ENCODE measurements around the gene CFAP298. TPM values are rescaled to one million over a fixed set of nuclear protein-coding genes. Genes with fewer than 3 reads are reported as not detected.
"Not testable (repeated sequence)": the region's sequence is repeated elsewhere in the genome, so short reads cannot be mapped to it uniquely, and the experiment has no call there.

Gene CFAP298, protein sequence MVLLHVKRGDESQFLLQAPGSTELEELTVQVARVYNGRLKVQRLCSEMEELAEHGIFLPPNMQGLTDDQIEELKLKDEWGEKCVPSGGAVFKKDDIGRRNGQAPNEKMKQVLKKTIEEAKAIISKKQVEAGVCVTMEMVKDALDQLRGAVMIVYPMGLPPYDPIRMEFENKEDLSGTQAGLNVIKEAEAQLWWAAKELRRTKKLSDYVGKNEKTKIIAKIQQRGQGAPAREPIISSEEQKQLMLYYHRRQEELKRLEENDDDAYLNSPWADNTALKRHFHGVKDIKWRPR
- 29.2 TPM for total RNA-seq
- long read RNA-seq, transcript CFAP298-203 (5 exons, 2,503 nt), result minor isoform, 6 of 105 reads
- long read RNA-seq, transcript CFAP298-201 (7 exons, 1,692 nt), result major isoform, 83 of 105 reads
- long read RNA-seq, transcript CFAP298-206 (6 exons, 1,082 nt), result minor isoform, 6 of 105 reads
- long read RNA-seq, partial matches to known transcripts, result 1 of 105 reads
- long read RNA-seq, other reads (novel, unspliced or antisense), result 9 of 105 reads

DNA sequence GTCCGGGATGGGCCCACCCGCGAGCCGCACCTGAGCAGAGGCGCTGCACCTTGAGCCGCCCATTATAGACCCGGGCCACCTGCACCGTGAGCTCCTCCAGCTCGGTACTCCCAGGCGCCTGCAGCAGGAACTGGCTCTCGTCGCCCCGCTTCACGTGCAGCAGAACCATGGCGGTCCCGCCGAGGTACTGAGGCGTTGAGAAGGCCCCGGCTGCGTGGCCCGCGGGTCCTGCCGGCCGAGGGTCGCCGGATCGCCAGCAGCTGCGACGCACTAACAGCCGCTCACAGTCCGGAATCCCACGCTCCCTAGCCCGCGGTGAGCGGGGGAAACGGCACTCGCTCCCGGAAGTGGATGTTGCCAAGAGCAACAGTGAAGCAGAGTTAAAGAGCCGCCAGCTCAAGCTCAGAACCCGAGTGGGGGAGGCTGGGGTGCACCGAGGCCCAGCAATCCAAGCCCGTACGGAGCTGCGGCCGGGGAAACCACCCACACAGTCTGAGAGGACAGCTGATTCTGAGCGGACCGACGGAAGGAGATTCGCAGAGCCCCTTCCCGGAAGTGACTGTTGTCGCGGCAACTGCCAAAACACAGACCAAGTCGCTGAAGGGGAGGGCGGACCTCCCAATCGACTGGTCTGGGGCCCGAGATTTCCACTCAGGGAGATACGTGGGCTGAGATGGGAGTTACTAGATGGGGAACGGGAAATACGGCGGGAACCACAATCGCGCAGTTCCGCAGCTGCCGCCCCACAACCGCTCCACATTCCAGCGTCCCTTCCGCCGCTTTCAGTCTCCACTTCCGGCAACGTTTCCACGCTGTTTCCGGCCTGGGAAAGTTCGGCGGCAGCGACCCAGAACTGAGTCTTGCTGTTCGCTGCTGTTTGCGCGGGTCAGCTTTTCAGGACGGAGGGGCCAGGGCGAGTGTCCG, at the start of gene CFAP298:
CFAP298 (minus strand) TSS at position 303 of the 924 bp plus-strand sequence; CDS start at position 169, 134 bp downstream.
- peak; percentile 95 for DNase-seq (ENCODE audit: low spot score)

GRCh38 chr21:32661026-32661782, 49.0 kb upstream of the CFAP298 start:
- not testable (repeated sequence) for DNase-seq (ENCODE audit: low spot score)

GRCh38 chr21:32658524-32658923, 46.3 kb upstream of the CFAP298 start:
- no peak for DNase-seq (ENCODE audit: low spot score)

GRCh38 chr21:32653326-32653901, 41.2 kb upstream of the CFAP298 start:
- DNase-seq (ENCODE audit: low spot score), result no peak

GRCh38 chr21:32648165-32648564, 36.0 kb upstream of the CFAP298 start:
- no peak for DNase-seq (ENCODE audit: low spot score)

GRCh38 chr21:32645261-32646182, 33.3 kb upstream of the CFAP298 start:
- no peak for DNase-seq (ENCODE audit: low spot score)

- DNase-seq (ENCODE audit: low spot score), result no peak
Observed at GRCh38 chr21:32641710-32642698, 29.8 kb upstream of the CFAP298 start.

DNA sequence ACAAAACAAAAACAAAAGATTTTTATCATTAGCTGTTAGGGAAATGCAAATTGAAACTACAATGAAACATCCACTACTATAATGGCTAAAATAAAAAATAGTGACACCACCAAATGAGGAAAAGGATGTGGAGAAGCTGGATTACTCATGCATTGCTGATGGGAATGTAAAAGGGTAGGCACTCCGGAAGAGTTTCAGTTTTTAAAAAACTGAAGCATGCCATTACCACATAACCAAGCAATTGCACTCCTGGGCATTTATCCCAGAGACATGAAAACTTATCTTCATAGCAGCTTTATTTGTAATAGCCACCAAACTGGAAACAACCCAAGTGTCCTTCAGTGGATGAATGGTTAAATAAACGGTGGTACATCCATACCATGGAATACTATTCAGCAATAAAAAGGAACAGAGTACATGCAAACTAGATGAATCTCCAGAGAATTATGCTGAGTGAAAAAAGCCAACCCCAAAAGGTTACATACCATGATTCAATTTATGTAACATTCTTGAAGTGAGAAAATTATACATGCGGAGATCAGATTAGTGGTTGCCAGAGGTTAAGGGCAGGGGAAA, 14.5 kb upstream of the CFAP298 start:
- no peak for DNase-seq (ENCODE audit: low spot score)

GRCh38 chr21:32618218-32618617, 6.0 kb upstream of the CFAP298 start:
- DNase-seq (ENCODE audit: low spot score), result not testable (repeated sequence)

DNA sequence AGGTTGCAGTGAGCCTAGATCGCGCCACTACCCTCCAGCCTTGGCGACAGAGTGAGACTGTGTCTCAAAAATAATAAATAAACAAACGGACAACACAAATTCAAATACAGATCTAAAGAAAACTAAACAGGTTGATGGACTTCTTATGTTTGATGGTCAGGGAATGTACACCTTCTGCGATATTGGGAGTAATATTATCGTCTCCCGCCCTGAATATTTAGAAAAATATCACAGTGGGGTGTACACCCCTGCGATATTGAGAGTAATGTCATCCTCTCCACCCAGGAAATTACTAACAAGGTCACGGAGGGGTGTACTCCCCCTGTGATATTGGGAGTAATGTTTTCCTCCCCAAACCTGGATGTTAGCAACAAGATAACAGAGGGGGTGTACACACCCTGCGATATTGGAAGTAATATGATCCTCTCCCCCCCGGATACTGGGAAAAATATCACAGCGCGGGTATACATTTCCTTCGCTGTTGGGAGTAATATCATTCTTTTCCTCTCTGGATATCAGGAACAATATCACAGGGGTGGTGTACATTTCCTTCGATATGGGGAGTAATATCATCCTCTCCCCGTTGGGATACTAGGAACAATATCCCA, 1.4 kb upstream of the CFAP298 start:
- no peak for DNase-seq (ENCODE audit: low spot score)

- no peak for DNase-seq (ENCODE audit: low spot score)
Observed at GRCh38 chr21:32612999-32613337, 791 bp upstream of the CFAP298 start.

DNA sequence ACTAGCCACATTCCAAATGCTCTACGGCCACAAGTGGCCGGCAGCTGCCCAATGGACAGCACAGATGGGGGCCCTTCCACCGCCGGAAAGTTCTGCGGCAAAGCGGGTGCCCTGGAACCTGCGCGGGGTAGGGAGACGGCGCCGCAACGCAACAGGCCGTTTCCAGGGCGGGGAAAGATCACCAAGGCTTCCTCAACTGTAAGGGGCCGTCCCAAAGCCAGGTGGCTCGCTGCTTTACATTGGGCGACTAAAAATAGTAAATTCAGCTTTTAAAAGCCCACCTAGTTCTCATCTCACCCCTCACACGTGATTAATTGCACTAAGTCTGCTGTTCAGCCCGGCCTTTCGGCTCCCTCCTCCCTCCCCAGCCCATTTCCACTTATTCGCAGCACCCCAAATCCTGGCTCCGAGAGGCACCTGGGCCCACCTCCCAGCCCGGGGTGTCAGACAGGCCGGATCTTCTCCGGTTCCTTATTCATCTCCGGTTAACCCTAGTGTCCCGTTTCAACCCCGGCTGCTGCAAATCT, 643 bp downstream of the CFAP298 start:
- DNase-seq (ENCODE audit: low spot score), result no peak

- DNase-seq (ENCODE audit: low spot score), result not testable (repeated sequence)
Observed at GRCh38 chr21:32610940-32611339, 1.2 kb downstream of the CFAP298 start.

DNA sequence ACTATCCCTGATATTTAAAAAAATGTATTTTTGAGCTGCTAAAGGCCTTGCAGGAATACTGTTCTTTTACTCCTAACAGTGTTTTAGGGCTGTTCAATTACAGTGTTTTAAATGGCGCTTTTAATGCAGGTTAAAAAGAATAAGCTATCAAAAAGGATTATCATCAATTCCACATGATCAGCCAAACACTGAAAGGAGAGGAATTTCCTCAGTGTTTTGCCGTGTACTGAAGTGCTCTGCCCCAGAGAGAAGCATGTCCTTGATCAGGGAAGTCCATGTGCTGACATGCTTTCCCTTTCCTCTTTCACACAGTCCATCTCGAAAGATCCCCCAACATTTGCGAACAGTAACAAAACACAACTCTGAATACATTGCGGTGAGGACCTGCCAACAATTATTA, 3.3 kb downstream of the CFAP298 start:
- DNase-seq (ENCODE audit: low spot score), result no peak

DNA sequence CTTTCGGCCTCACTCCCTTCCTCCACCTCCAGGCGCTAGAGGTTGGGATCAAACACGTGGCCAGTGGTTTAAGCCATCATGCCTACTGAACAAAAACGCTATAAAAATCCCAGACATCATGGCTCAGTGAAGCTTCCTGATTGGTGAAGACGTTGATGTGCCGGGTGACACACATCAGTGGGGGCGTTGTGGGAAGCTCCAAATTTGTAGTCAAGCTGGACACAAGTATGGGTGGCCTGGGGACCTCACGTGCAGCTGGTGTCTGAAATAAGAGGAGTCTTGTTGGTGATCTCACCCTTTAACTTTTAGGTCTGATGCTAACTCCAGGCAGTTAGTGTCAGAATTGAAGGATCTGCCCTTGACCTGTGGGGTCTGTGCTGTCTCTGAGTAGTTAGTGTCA, 6.7 kb downstream of the CFAP298 start:
- no peak for DNase-seq (ENCODE audit: low spot score)

GRCh38 chr21:32604464-32604863, 7.7 kb downstream of the CFAP298 start:
- DNase-seq (ENCODE audit: low spot score), result no peak

DNA sequence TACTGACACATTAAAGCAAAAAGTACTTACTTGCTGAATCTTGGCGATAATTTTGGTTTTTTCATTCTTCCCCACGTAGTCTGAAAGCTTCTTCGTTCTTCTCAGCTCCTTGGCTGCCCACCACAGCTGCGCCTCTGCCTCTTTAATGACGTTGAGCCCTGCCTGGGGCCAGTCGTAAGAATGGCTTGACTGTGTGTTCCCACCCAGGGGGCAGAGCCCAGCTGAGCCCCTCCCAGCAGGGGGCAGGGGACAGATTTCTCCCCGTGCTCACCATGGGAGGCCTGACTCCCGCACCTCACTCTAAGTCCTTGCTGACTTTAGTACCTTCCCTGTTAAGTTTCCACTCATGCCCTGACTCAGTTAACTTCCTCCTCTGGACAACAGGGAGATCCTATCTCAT, 9.0 kb downstream of the CFAP298 start:
- DNase-seq (ENCODE audit: low spot score), result no peak

Data from mesenteric fat pad (tissue), 1 donor.